Upper lobe of left lung (tissue), 6 donors: ENCODE data around the gene FBXW11. TPM values are rescaled to one million over a fixed set of nuclear protein-coding genes. Genes with fewer than 3 reads are reported as not detected.

Experiments
- ATAC-seq, 2 donors: fragments of 200-7000 bp; cut with Tn5 transposase; one replicate each; pipeline ENCODE4 v1.9.1; 2022; ENCODE audit warnings: mild to moderate bottlenecking in 2 of 2, moderate library complexity in 2 of 2; ENCODE audit not compliant: low FRiP score in 2 of 2
- DNase-seq, 2 donors: peaks; one replicate each; pipeline ENCODE4 v3.0.0-alpha.2; 2019 to 2020
- H3K27ac ChIP-seq, 4 donors: fragments of 200-600 bp; sonication (generic); one replicate each; pipeline ENCODE4 v1.5.1; 2016 to 2019
- H3K27me3 ChIP-seq, 4 donors: fragments of 200-600 bp; sonication (generic); one replicate each; pipeline ENCODE4 v1.5.1; 2017 to 2019
- H3K36me3 ChIP-seq, 4 donors: fragments of 200-600 bp; sonication (generic); one replicate each; pipeline ENCODE4 v1.5.1; 2016 to 2019
- H3K4me1 ChIP-seq, 4 donors: fragments of 200-600 bp; sonication (generic); one replicate each; pipeline ENCODE4 v1.5.1; 2018 to 2019
- H3K4me3 ChIP-seq, 4 donors: fragments of 200-600 bp; sonication (generic); one replicate each; pipeline ENCODE4 v1.5.1; 2017 to 2019; ENCODE audit warnings: mild to moderate bottlenecking in 2 of 4, moderate library complexity in 1 of 4
- H3K9me3 ChIP-seq, 4 donors: fragments of 200-600 bp; sonication (generic); one replicate each; pipeline ENCODE4 v1.5.1; 2018 to 2019
- EP300 ChIP-seq, 4 donors: sonication (generic); formaldehyde crosslinking; IDR thresholded peaks; one replicate each; pipeline ENCODE4 v1.5.1; 2017; ENCODE audit warnings: antibody characterized with exemption in 4 of 4, control low read depth in 2 of 4
- POLR2A ChIP-seq, 4 donors: fragments of 450-650 bp; IDR thresholded peaks; one replicate each; pipeline ENCODE4 v1.5.1; 2016 to 2017; ENCODE audit warnings: antibody characterized with exemption in 4 of 4, mild to moderate bottlenecking in 2 of 4
- POLR2AphosphoS5 ChIP-seq, 2 donors: sonication (generic); formaldehyde crosslinking; IDR thresholded peaks; one replicate each; pipeline ENCODE4 v1.5.1; 2017; ENCODE audit warnings: antibody characterized with exemption in 2 of 2
- WGBS, 2 donors: methylation state at CpG; one replicate each; pipeline ENCODE4 v1.1.5; 2017 to 2018; 5-methylcytosine and 5-hydroxymethylcytosine counted together
- total RNA-seq, 6 donors: library from RNA; depleted of rRNA in 4 of 6; stranded (reverse); fragments of >200 nt in 4 of 6; gene quantifications; one replicate each; pipeline versions ENCODE4 v1.1.0 to v1.2.1, GENCODE V29; 2016 to 2021
- TF ChIP-seq, protein P1 (sequence below), 6 experiments: fragments of 450-650 bp in 4 of 6; fragments of 200-600 bp in 2 of 6; sonication (generic) in 2 of 6; IDR thresholded peaks; one replicate each; pipeline ENCODE4 v1.5.1; 2016 to 2019; ENCODE audit warnings: antibody characterized with exemption in 6 of 6
- donor health status: DM: no; HTN: no; CAD: no; lungs with moderate emphysema.
- donor health status: DM: no; HTN: yes; CAD: no; lungs with severe emphysema.

Gene FBXW11
- total RNA-seq, 6 donors from 2014 or later, result 37.2 to 80.0 (median 48.9) TPM

DNA sequence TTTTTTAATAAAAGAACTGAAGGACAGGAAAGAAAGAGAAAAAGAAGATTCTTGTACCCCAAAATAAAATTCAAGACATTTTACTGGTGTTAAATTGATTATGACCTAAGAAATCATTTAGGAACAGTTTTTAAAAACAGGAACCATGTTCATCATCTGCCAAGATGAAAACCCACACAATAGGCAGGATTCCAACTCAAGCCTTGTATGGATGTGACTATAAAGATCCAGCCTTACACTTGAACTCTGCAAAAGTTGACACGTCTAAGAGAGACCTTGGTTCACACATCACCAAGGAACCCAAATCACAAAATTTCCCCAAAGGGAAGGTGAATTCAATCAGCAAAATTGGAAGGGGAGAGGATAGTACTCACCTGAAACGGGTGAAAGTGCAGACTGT lies 138.2 kb downstream of the FBXW11 start:
- TF ChIP-seq, protein P1, sequence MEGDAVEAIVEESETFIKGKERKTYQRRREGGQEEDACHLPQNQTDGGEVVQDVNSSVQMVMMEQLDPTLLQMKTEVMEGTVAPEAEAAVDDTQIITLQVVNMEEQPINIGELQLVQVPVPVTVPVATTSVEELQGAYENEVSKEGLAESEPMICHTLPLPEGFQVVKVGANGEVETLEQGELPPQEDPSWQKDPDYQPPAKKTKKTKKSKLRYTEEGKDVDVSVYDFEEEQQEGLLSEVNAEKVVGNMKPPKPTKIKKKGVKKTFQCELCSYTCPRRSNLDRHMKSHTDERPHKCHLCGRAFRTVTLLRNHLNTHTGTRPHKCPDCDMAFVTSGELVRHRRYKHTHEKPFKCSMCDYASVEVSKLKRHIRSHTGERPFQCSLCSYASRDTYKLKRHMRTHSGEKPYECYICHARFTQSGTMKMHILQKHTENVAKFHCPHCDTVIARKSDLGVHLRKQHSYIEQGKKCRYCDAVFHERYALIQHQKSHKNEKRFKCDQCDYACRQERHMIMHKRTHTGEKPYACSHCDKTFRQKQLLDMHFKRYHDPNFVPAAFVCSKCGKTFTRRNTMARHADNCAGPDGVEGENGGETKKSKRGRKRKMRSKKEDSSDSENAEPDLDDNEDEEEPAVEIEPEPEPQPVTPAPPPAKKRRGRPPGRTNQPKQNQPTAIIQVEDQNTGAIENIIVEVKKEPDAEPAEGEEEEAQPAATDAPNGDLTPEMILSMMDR (IDR thresholded peaks at IDR 0.05), result no peak
- no peak for TF ChIP-seq POLR2AphosphoS5 (IDR thresholded peaks at IDR 0.05)
- no peak for TF ChIP-seq POLR2A (IDR thresholded peaks at IDR 0.05)
- no peak for TF ChIP-seq EP300 (IDR thresholded peaks at IDR 0.05)
- Histone ChIP-seq H3K36me3 (peaks cover 0 to 77% (median 25%) of the 10 kb centered on the region in 4 donors), H3K27ac (no peak overlapping the region), H3K4me1 (no peaks in the 10 kb centered on the region), H3K27me3 (no peaks in the 10 kb centered on the region), H3K9me3 (no peaks in the 10 kb centered on the region), H3K4me3 (no peak overlapping the region)
- ATAC-seq (no peak), DNase-seq (no peak)
- WGBS, 2 donors, result 80 to 85% methylated on average over 2 of the region's 2 CpGs

DNA sequence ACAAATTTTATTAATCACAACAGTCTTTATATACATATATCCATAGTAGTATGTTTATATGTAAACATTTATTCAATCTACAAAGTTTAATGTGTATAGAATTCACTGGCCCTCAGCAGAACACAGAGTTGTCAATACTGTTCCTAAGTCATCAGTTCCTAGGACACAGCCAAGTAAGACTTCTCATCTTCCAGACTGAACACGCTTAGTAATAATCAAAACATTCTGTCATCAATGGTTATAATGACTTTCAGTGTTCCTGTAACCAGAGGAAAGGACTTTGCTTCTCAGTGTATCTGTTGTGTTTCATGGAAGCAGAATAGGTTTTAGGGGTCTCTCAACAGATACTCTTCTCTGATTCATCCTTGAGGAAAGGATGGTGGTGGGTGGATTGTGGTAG lies 138.7 kb downstream of the FBXW11 start:
- Histone ChIP-seq H3K27me3 (no peaks in the 10 kb centered on the region), H3K9me3 (no peaks in the 10 kb centered on the region), H3K4me3 (no peak overlapping the region), H3K4me1 (peaks cover 0 to under 1% (median 0%) of the 10 kb centered on the region in 4 donors), H3K27ac (no peak overlapping the region), H3K36me3 (peaks cover 0 to 77% (median 21%) of the 10 kb centered on the region in 4 donors)
- ATAC-seq (no peak), DNase-seq (no peak)
- TF ChIP-seq, protein P1 (IDR thresholded peaks at IDR 0.05), result no peak
- TF ChIP-seq EP300 (IDR thresholded peaks at IDR 0.05), result no peak
- no peak for TF ChIP-seq POLR2AphosphoS5 (IDR thresholded peaks at IDR 0.05)
- no peak for TF ChIP-seq POLR2A (IDR thresholded peaks at IDR 0.05)
- WGBS, 2 donors, result 90 to 94% methylated on average over 1 of the region's 1 CpG

DNA sequence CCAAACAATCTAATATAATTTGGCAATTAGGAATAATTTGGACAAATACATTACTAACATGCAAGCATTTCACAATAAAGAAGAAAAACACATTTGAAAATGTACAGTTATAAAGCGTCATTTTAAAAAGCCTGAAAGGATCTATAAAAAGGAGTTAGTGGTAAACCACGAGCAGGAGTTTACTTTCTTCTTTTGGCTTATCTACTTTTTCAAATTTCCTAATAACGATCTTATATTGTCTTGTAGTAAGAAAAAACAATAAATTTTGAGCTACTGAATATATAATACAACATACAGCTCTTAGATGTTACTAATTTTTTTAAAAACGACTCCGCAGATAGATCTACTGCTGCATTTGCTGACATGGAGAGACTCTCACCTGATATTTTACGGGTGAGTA lies 141.0 kb downstream of the FBXW11 start:
- no peak for ATAC-seq
- H3K9me3 ChIP-seq, result no peaks in the 10 kb centered on the region
- no peak for DNase-seq
- H3K36me3 ChIP-seq, result peaks cover 0 to 57% (median 19%) of the 10 kb centered on the region in 4 donors
- no peak overlapping the region for H3K27ac ChIP-seq
- 68 to 80% methylated on average over 6 of the region's 6 CpGs for WGBS, 2 donors
- no peaks in the 10 kb centered on the region for H3K27me3 ChIP-seq
- no peak overlapping the region for H3K4me3 ChIP-seq
- TF ChIP-seq, protein P1 (IDR thresholded peaks at IDR 0.05), result no peak
- TF ChIP-seq EP300 (IDR thresholded peaks at IDR 0.05), result no peak
- no peak for TF ChIP-seq POLR2A (IDR thresholded peaks at IDR 0.05)
- no peak for TF ChIP-seq POLR2AphosphoS5 (IDR thresholded peaks at IDR 0.05)
- peaks cover 0 to 2% (median 0%) of the 10 kb centered on the region in 4 donors for H3K4me1 ChIP-seq

DNA sequence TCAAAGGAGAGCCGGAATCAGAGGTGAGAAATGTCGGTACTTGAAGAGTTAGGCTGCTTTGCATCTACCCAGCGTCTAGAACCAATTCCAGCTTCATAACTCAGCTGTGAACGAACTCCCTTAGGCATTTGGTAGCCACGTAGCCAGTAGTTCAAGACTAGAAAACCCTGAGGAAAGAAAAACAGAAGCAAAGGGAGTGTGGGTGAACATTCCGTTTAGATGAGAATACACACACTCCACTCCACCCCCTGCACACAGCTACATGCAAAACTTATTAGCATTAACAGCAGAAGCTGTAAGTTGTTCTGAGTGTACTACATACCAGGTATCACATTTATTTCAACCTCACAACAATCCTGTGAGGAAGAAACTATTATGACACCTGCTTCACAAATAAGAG lies 142.5 kb downstream of the FBXW11 start:
- Histone ChIP-seq H3K9me3 (no peaks in the 10 kb centered on the region), H3K27ac (no peak overlapping the region), H3K4me3 (no peak overlapping the region), H3K4me1 (peaks cover 0 to 2% (median 0%) of the 10 kb centered on the region in 4 donors), H3K36me3 (peaks cover 0 to 42% (median 12%) of the 10 kb centered on the region in 4 donors), H3K27me3 (no peaks in the 10 kb centered on the region)
- no peak for DNase-seq
- TF ChIP-seq POLR2AphosphoS5 (IDR thresholded peaks at IDR 0.05) (no peak), POLR2A (IDR thresholded peaks at IDR 0.05) (no peak), EP300 (IDR thresholded peaks at IDR 0.05) (no peak)
- TF ChIP-seq, protein P1 (IDR thresholded peaks at IDR 0.05), result no peak
- WGBS, 2 donors, result 78 to 89% methylated on average over 6 of the region's 6 CpGs
- peak in 1 of 2 donors; percentile 35 for ATAC-seq

DNA sequence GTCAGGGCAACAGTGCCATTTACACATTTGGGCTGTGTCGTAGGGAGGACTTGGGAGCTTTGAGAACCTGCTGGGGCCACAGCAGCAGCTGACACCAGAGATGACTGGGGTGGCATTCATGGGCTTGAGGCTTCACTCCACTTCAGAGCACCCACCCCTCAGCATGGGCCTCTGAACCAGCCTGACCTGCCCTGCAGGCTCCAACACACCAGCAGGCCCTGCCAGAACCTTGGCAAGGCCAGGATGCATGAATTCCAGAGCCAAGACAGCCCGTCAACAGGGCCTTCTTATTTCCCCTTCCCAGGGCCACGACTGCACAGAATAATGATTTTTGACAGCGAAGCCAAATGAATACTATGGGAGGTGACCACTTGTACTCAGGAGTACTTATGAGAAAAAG lies 143.8 kb downstream of the FBXW11 start:
- Histone ChIP-seq H3K27me3 (no peaks in the 10 kb centered on the region), H3K27ac (no peak overlapping the region), H3K4me3 (no peak overlapping the region), H3K9me3 (no peaks in the 10 kb centered on the region), H3K4me1 (peaks cover 0 to 2% (median 0%) of the 10 kb centered on the region in 4 donors), H3K36me3 (peaks cover 0 to 29% (median 8%) of the 10 kb centered on the region in 4 donors)
- no peak for DNase-seq
- TF ChIP-seq EP300 (IDR thresholded peaks at IDR 0.05) (no peak), POLR2AphosphoS5 (IDR thresholded peaks at IDR 0.05) (no peak), POLR2A (IDR thresholded peaks at IDR 0.05) (no peak)
- TF ChIP-seq, protein P1 (IDR thresholded peaks at IDR 0.05), result no peak
- no peak for ATAC-seq
- WGBS, 2 donors, result 75 to 86% methylated on average over 4 of the region's 4 CpGs
